ENCODE results near the gene IFIH1.

Gene IFIH1

GRCh38 chr2:162244541-162245031, 73.9 kb downstream of the IFIH1 start:
- Histone ChIP-seq H3K4me3 (ENCODE audit: severe bottlenecking) (no peak overlapping the region), H3K27ac (ENCODE audit: poor library complexity, severe bottlenecking) (peak overlapping the region; percentile 100), H3K4me1 (ENCODE audit: insufficient read depth, poor library complexity, severe bottlenecking) (peaks cover 58% of the 10 kb centered on the region), H3K36me3 (ENCODE audit: low read depth) (peaks cover 2% of the 10 kb centered on the region; the same call in 1 of the 2 replicates), H3K9me3 (ENCODE audit: severe bottlenecking) (no peaks in the 10 kb centered on the region), H3K27me3 (ENCODE audit: insufficient read depth, poor library complexity, severe bottlenecking) (no peaks in the 10 kb centered on the region)
- ATAC-seq (ENCODE audit: low read depth) = peak; percentile 84
- TF ChIP-seq CTCF (IDR thresholded peaks at IDR 0.05; ENCODE audit: poor library complexity, severe bottlenecking) = no peak
- DNase-seq (ENCODE audit: low spot score) = peak; percentile 86

- peak overlapping the region; percentile 100 for H3K27ac ChIP-seq (ENCODE audit: poor library complexity, severe bottlenecking)
- no peak for TF ChIP-seq CTCF (IDR thresholded peaks at IDR 0.05; ENCODE audit: poor library complexity, severe bottlenecking)
- ATAC-seq (ENCODE audit: low read depth) (no peak), DNase-seq (ENCODE audit: low spot score) (no peak)
- peaks cover 8% of the 10 kb centered on the region; the same call in 1 of the 2 replicates for H3K36me3 ChIP-seq (ENCODE audit: low read depth)
- H3K27me3 ChIP-seq (ENCODE audit: insufficient read depth, poor library complexity, severe bottlenecking) = no peaks in the 10 kb centered on the region
- H3K4me1 ChIP-seq (ENCODE audit: insufficient read depth, poor library complexity, severe bottlenecking) = peaks cover 58% of the 10 kb centered on the region
- peak overlapping the region; percentile 25 for H3K4me3 ChIP-seq (ENCODE audit: severe bottlenecking)
- H3K9me3 ChIP-seq (ENCODE audit: severe bottlenecking) = no peaks in the 10 kb centered on the region
These were observed 74.8 kb downstream of the IFIH1 start for GRCh38 chr2:162243715-162244114.

GRCh38 chr2:162243294-162243693, 75.2 kb downstream of the IFIH1 start, which contains the start of gene FAP:
TSS of gene FAP (minus strand) at chr2:162243445. CDS start at chr2:162243327, 118 bp downstream.
- ATAC-seq (ENCODE audit: low read depth) (no peak; the same call in 2 of the 3 replicates), DNase-seq (ENCODE audit: low spot score) (no peak)
- H3K4me3 ChIP-seq (ENCODE audit: severe bottlenecking) = peak within 1 kb of the TSS; percentile 25

GRCh38 chr2:162242586-162243280, 75.8 kb downstream of the IFIH1 start:
- Histone ChIP-seq H3K9me3 (ENCODE audit: severe bottlenecking) (no peaks in the 10 kb centered on the region), H3K27ac (ENCODE audit: poor library complexity, severe bottlenecking) (peak overlapping the region; percentile 100), H3K27me3 (ENCODE audit: insufficient read depth, poor library complexity, severe bottlenecking) (no peaks in the 10 kb centered on the region), H3K36me3 (ENCODE audit: low read depth) (peaks cover 9% of the 10 kb centered on the region; the same call in 1 of the 2 replicates), H3K4me3 (ENCODE audit: severe bottlenecking) (peak overlapping the region; percentile 25), H3K4me1 (ENCODE audit: insufficient read depth, poor library complexity, severe bottlenecking) (peaks cover 58% of the 10 kb centered on the region)
- ATAC-seq (ENCODE audit: low read depth) (peak; percentile 13), DNase-seq (ENCODE audit: low spot score) (no peak)
- TF ChIP-seq CTCF (IDR thresholded peaks at IDR 0.05; ENCODE audit: poor library complexity, severe bottlenecking) = no peak

More at GRCh38 chr2:162243294-162243693, 75.2 kb downstream of the IFIH1 start, which contains the start of gene FAP:
- Histone ChIP-seq H3K27me3 (ENCODE audit: insufficient read depth, poor library complexity, severe bottlenecking) (no peaks in the 10 kb centered on the region), H3K36me3 (ENCODE audit: low read depth) (peaks cover 9% of the 10 kb centered on the region; the same call in 1 of the 2 replicates), H3K9me3 (ENCODE audit: severe bottlenecking) (no peaks in the 10 kb centered on the region), H3K27ac (ENCODE audit: poor library complexity, severe bottlenecking) (peak within 1 kb of the TSS; percentile 100), H3K4me1 (ENCODE audit: insufficient read depth, poor library complexity, severe bottlenecking) (peaks cover 58% of the 10 kb centered on the region)
- TF ChIP-seq CTCF (IDR thresholded peaks at IDR 0.05; ENCODE audit: poor library complexity, severe bottlenecking) = no peak

- ATAC-seq (ENCODE audit: low read depth) = no peak
- no peak overlapping the region for H3K4me3 ChIP-seq (ENCODE audit: severe bottlenecking)
These were observed 76.9 kb downstream of the IFIH1 start for GRCh38 chr2:162241571-162241970.

More at GRCh38 chr2:162241571-162241970, 76.9 kb downstream of the IFIH1 start:
- Histone ChIP-seq H3K36me3 (ENCODE audit: low read depth) (peaks cover 9% of the 10 kb centered on the region; the same call in 1 of the 2 replicates), H3K27me3 (ENCODE audit: insufficient read depth, poor library complexity, severe bottlenecking) (no peaks in the 10 kb centered on the region), H3K27ac (ENCODE audit: poor library complexity, severe bottlenecking) (peak overlapping the region; percentile 100), H3K9me3 (ENCODE audit: severe bottlenecking) (no peaks in the 10 kb centered on the region), H3K4me1 (ENCODE audit: insufficient read depth, poor library complexity, severe bottlenecking) (peaks cover 58% of the 10 kb centered on the region)
- no peak for DNase-seq (ENCODE audit: low spot score)
- TF ChIP-seq CTCF (IDR thresholded peaks at IDR 0.05; ENCODE audit: poor library complexity, severe bottlenecking) = no peak
